ENCODE results near the gene SAMD3. TPM values are rescaled to one million over a fixed set of nuclear protein-coding genes. Genes with fewer than 3 reads are reported as not detected.

The SAMD3 gene
- total RNA-seq, 1 experiment from 2014 or later = 0.39 TPM

DNA sequence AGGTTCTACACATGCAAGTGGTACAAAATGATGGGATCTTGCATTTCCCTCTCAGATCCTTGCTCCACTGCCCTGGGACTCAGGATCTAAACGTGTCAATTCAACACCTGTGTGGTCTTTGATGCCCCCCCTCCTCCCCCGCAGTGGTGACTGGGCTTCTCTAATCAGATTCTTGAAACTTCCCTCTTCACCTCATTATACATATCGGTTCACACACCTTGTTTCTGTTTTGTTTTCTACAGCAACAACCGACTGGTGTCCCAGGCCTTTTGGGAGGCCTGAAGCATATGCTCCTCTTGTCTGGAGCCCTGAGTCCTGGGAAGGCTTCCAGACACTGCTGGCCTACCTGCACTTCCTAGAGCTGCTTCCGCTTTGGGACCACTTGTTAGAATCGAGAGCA lies 20.0 kb downstream of the SAMD3 start:
- H3K23me2 ChIP-seq (ENCODE audit: insufficient read length, low read depth, low read length, poor library complexity, severe bottlenecking) = no peaks in the 10 kb centered on the region
- H4K20me1 ChIP-seq (ENCODE audit: control insufficient read depth, insufficient read depth, insufficient read length) = no peaks in the 10 kb centered on the region
- H2BK5ac ChIP-seq (ENCODE audit: insufficient read length, low read length) = no peak overlapping the region
- H2BK120ac ChIP-seq (ENCODE audit: low read depth, low read length, poor library complexity, severe bottlenecking) = no peak overlapping the region
- WGBS (ENCODE audit: extremely low coverage, insufficient read length, low lambda C conversion rate) = no CpG with 5 or more reads among the region's 6 CpGs
- H3T11ph ChIP-seq (ENCODE audit: low read length) = no peak overlapping the region
- no peaks in the 10 kb centered on the region for H3K79me2 ChIP-seq (ENCODE audit: insufficient read depth, low read length)
- H2BK15ac ChIP-seq (ENCODE audit: low read depth, low read length) = no peak overlapping the region
- DNase-seq = peak; percentile 50
- Mint-ChIP-seq H3K4me1 (peaks cover 32 to 34% of the 10 kb centered on the region in 2 experiments), H3K4me3 (peak overlapping the region in 1 of 2 experiments; percentile 6; a peak in 1 of 5 replicates), H3K9me3 (peaks cover 3 to 11% of the 10 kb centered on the region in 2 experiments), H3K36me3 (ENCODE audit: insufficient read depth in 1 of 3, low read depth in 3 of 3) (peaks cover 2 to 23% (median 17%) of the 10 kb centered on the region in 3 experiments; a peak in 6 of 7 replicates), H3K27ac (peak overlapping the region; percentile 30 to 90 (median 64); a peak in 5 of 7 replicates), H3K27me3 (ENCODE audit: low read depth) (no peaks in the 10 kb centered on the region)
- no peak overlapping the region for H2AFZ ChIP-seq (ENCODE audit: low read length)
- no peaks in the 10 kb centered on the region for H3K79me1 ChIP-seq (ENCODE audit: insufficient read depth, low read depth, low read length, poor library complexity, severe bottlenecking)
- H3K14ac ChIP-seq (ENCODE audit: insufficient read depth, low read length) = no peak overlapping the region
- H3K4me2 ChIP-seq (ENCODE audit: insufficient read depth, insufficient read length, low read length) = no peak overlapping the region
- H4K5ac ChIP-seq (ENCODE audit: insufficient read length, low read depth, low read length) = no peak overlapping the region
- H4K8ac ChIP-seq (replicated peaks; ENCODE audit: insufficient read length, low read depth, low read length) = no peak overlapping the region
- H3K9me3 ChIP-seq (ENCODE audit: control insufficient read depth, low read depth, low read length) = no peaks in the 10 kb centered on the region
- H3K9ac ChIP-seq (ENCODE audit: extremely low read depth, insufficient read length, low read length) = no peak overlapping the region
- no peak overlapping the region for H4K91ac ChIP-seq (ENCODE audit: insufficient read length, low read depth, low read length)
- TF ChIP-seq, protein P1, sequence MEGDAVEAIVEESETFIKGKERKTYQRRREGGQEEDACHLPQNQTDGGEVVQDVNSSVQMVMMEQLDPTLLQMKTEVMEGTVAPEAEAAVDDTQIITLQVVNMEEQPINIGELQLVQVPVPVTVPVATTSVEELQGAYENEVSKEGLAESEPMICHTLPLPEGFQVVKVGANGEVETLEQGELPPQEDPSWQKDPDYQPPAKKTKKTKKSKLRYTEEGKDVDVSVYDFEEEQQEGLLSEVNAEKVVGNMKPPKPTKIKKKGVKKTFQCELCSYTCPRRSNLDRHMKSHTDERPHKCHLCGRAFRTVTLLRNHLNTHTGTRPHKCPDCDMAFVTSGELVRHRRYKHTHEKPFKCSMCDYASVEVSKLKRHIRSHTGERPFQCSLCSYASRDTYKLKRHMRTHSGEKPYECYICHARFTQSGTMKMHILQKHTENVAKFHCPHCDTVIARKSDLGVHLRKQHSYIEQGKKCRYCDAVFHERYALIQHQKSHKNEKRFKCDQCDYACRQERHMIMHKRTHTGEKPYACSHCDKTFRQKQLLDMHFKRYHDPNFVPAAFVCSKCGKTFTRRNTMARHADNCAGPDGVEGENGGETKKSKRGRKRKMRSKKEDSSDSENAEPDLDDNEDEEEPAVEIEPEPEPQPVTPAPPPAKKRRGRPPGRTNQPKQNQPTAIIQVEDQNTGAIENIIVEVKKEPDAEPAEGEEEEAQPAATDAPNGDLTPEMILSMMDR (conservative IDR thresholded peaks at IDR 0.05) = no peak
- no peak overlapping the region for H2BK20ac ChIP-seq (ENCODE audit: low read depth, low read length, poor library complexity, severe bottlenecking)
- no peak overlapping the region for H3K56ac ChIP-seq (ENCODE audit: insufficient read length, low read depth, low read length)
- no peak overlapping the region for H3K18ac ChIP-seq (ENCODE audit: insufficient read length, low read depth, low read length)
- H3K27ac ChIP-seq (ENCODE audit: insufficient read length, low read depth, low read length) = no peak overlapping the region
- H3K23ac ChIP-seq (ENCODE audit: insufficient read length, low read depth, low read length) = no peak overlapping the region
- H3K4me1 ChIP-seq (ENCODE audit: insufficient read depth, low read length) = peaks cover 15% of the 10 kb centered on the region
- no peak overlapping the region for H3K4ac ChIP-seq (ENCODE audit: low read depth, low read length)
- no peak overlapping the region for H2BK12ac ChIP-seq (ENCODE audit: insufficient read length, low read depth, low read length)
- H2AK5ac ChIP-seq (ENCODE audit: insufficient read length, low read length) = no peak overlapping the region
- no peaks in the 10 kb centered on the region for H3K27me3 ChIP-seq (ENCODE audit: insufficient read depth, low read length)
